Choroid plexus epithelial cell (primary cell): ENCODE data around the gene MYL12B.
"Not testable (repeated sequence)": the region's sequence is repeated elsewhere in the genome, so short reads cannot be mapped to it uniquely, and the experiment has no call there.

ENCODE experiments used
- DNase-seq: peaks from one replicate; pipeline ENCODE4 v3.0.0-alpha.2; 2010; ENCODE audit warnings: low read depth
- H3K4me3 ChIP-seq: 2 replicates; pipeline ENCODE4 v1.5.1; 2011; ENCODE audit warnings: low read depth, mild to moderate bottlenecking, control low read depth, low read length, moderate library complexity
- CTCF ChIP-seq: conservative IDR thresholded peaks from 2 replicates; pipeline ENCODE4 v1.5.1; 2011; ENCODE audit warnings: low read depth, mild to moderate bottlenecking, control low read depth, inconsistent platforms, low read length, moderate library complexity

Gene MYL12B

DNA sequence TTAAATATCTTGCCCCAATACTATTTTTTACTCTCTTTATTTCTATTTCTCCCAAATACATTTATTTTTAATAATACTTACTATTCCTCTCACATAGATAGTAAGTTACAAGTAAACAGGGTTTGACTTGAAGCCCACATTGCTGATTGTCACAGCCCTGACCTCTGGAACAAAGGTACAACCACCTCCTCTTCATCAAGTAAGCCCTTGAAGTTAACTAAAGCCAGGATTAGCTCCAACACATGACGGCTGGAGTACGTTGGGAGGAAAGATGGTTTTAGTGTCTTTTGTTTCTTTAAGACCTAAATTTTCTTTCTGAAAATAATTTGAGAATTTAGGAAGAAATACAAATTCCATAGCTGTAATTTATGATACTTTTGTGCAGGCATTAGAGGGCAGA is 43.1 kb upstream of the MYL12B start:
- H3K4me3 ChIP-seq, result no peak overlapping the region
- DNase-seq, result no peak
- TF ChIP-seq CTCF, result no peak

- no peak overlapping the region for H3K4me3 ChIP-seq
- TF ChIP-seq CTCF, result no peak
- no peak for DNase-seq
These were observed 42.7 kb upstream of the MYL12B start for GRCh38 chr18:3219241-3219630.

DNA sequence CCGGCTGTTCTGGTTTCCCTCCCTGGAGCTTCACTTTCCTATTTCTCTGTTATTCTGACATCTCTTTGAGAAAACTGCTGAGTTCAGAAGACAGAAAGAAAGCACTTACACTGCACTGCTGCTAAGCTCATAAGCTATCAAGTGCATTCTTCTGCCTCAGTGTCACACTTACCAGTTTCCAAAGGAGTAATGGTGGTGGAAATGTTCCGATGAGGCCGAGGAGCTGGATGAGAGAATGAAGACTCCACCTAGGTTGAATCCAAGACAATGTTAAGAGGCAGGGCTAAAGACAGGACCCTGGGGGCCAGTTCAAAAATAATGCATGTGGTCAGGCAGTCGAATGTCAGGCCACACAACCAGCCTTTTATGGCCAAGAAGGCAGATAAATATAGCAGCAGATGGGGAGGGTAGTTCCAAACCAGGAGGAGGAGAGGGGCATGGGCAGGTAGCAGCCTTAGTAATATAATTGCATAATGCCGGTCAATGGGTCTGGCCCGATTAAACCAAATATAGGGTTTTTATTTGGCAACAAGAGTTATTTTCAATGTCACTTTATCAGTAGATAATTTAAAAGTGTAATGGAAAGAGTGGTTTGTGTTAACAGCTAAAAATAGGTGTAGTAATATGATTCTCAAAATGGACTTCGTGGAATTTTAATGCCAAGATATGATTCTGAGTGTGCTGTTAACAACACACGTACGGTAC is 42.1 kb upstream of the MYL12B start, which contains the start of gene MYOM1:
MYOM1 (minus strand) TSS at position 338 of the 705 bp plus-strand sequence. CDS start 4,745 bp downstream, outside the sequence.
- TF ChIP-seq CTCF, result no peak
- no peak within 1 kb of the TSS for H3K4me3 ChIP-seq
- peak; percentile 3 for DNase-seq

DNA sequence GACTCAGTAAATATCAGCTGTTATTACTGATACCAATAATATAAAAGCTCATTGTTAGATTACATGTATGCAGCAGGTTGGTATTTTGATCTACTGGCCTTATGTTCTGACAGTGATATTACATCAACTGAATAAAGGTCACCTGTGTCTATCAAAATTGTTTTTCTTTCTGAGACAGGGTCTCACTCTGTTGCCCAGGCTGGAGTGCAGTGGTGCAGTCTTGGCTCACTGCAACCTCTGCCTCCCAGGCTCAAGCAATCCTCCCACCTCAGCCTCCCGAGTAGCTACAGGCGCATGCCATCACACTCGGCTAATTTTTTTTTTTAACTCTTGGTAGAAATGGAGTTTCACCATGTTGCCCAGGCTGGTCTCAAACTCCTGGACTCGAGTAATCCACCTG is 41.1 kb upstream of the MYL12B start:
- DNase-seq, H3K4me3 ChIP-seq: not testable (repeated sequence)

GRCh38 chr18:3221496-3221895 is 40.4 kb upstream of the MYL12B start:
- TF ChIP-seq CTCF, result no peak
- no peak for DNase-seq
- H3K4me3 ChIP-seq, result no peak overlapping the region

- TF ChIP-seq CTCF, result no peak
- no peak for DNase-seq
- no peak overlapping the region for H3K4me3 ChIP-seq
These were observed 38.6 kb upstream of the MYL12B start for GRCh38 chr18:3223356-3223755.

GRCh38 chr18:3224223-3224622 is 37.7 kb upstream of the MYL12B start:
- no peak for DNase-seq
- no peak for TF ChIP-seq CTCF
- no peak overlapping the region for H3K4me3 ChIP-seq

GRCh38 chr18:3225588-3225987 is 36.3 kb upstream of the MYL12B start:
- DNase-seq, result no peak
- no peak for TF ChIP-seq CTCF

More at GRCh38 chr18:3225588-3225987, 36.3 kb upstream of the MYL12B start:
- no peak overlapping the region for H3K4me3 ChIP-seq
